ENCODE results near the gene DNAH9.

DNAH9 gene

GRCh38 chr17:11986942-11987329 is 388.7 kb downstream of the DNAH9 start:
- Histone ChIP-seq H3K9me3 (ENCODE audit: insufficient read depth, low read length, severe bottlenecking) (no peaks in the 10 kb centered on the region), H3K36me3 (ENCODE audit: insufficient read depth, low read length) (peaks cover 78% of the 10 kb centered on the region), H2AFZ (ENCODE audit: low read depth, low read length) (no peak overlapping the region), H3K4me3 (ENCODE audit: low read depth in 1 of 2, low read length in 2 of 2) (no peak overlapping the region), H3K27ac (ENCODE audit: low read length) (no peak overlapping the region), H3K9ac (ENCODE audit: low read depth, low read length) (no peak overlapping the region), H3K27me3 (ENCODE audit: insufficient read depth, low read length, poor library complexity) (no peaks in the 10 kb centered on the region), H3K4me1 (ENCODE audit: insufficient read depth, low read length) (no peaks in the 10 kb centered on the region), H4K20me1 (ENCODE audit: insufficient read depth, low read length) (no peaks in the 10 kb centered on the region), H3K79me2 (ENCODE audit: insufficient read depth, low read length) (no peaks in the 10 kb centered on the region), H3K4me2 (ENCODE audit: insufficient read depth, low read length) (no peak overlapping the region)
- peak; percentile 63 for TF ChIP-seq CTCF (IDR thresholded peaks at IDR 0.05; ENCODE audit: borderline replicate concordance, extremely low read depth, low read length, poor library complexity, severe bottlenecking)
- TF ChIP-seq EZH2 (IDR thresholded peaks at IDR 0.05; ENCODE audit: borderline replicate concordance, low read depth, low read length, severe bottlenecking) = no peak
- DNase-seq (no peak), ATAC-seq (ENCODE audit: insufficient read depth, low read depth) (0 out of 3 replicates have a peak, but pooled peaks have one; percentile 45)

- H3K4me2 ChIP-seq (ENCODE audit: insufficient read depth, low read length) = no peak overlapping the region
- H3K79me2 ChIP-seq (ENCODE audit: insufficient read depth, low read length) = peaks cover 4% of the 10 kb centered on the region; the same call in 1 of the 2 replicates
- H2AFZ ChIP-seq (ENCODE audit: low read depth, low read length) = no peak overlapping the region
- no peaks in the 10 kb centered on the region for H4K20me1 ChIP-seq (ENCODE audit: insufficient read depth, low read length)
- ATAC-seq (ENCODE audit: insufficient read depth, low read depth) (no peak), DNase-seq (no peak)
- H3K4me3 ChIP-seq (ENCODE audit: low read depth in 1 of 2, low read length in 2 of 2) = no peak overlapping the region
- no peaks in the 10 kb centered on the region for H3K27me3 ChIP-seq (ENCODE audit: insufficient read depth, low read length, poor library complexity)
- no peaks in the 10 kb centered on the region for H3K9me3 ChIP-seq (ENCODE audit: insufficient read depth, low read length, severe bottlenecking)
- peaks cover 58% of the 10 kb centered on the region for H3K36me3 ChIP-seq (ENCODE audit: insufficient read depth, low read length)
- no peak overlapping the region for H3K9ac ChIP-seq (ENCODE audit: low read depth, low read length)
- H3K4me1 ChIP-seq (ENCODE audit: insufficient read depth, low read length) = peaks cover 3% of the 10 kb centered on the region; the same call in 1 of the 2 replicates
- no peak overlapping the region for H3K27ac ChIP-seq (ENCODE audit: low read length)
- TF ChIP-seq CTCF (IDR thresholded peaks at IDR 0.05; ENCODE audit: borderline replicate concordance, extremely low read depth, low read length, poor library complexity, severe bottlenecking) (no peak), EZH2 (IDR thresholded peaks at IDR 0.05; ENCODE audit: borderline replicate concordance, low read depth, low read length, severe bottlenecking) (no peak)
These were observed 392.2 kb downstream of the DNAH9 start for GRCh38 chr17:11990363-11990983.

GRCh38 chr17:11991461-11991860 is 393.2 kb downstream of the DNAH9 start:
- Histone ChIP-seq H2AFZ (ENCODE audit: low read depth, low read length) (no peak overlapping the region), H3K4me3 (ENCODE audit: low read depth in 1 of 2, low read length in 2 of 2) (no peak overlapping the region), H3K9ac (ENCODE audit: low read depth, low read length) (no peak overlapping the region), H3K9me3 (ENCODE audit: insufficient read depth, low read length, severe bottlenecking) (no peaks in the 10 kb centered on the region), H3K36me3 (ENCODE audit: insufficient read depth, low read length) (peaks cover 51% of the 10 kb centered on the region), H4K20me1 (ENCODE audit: insufficient read depth, low read length) (no peaks in the 10 kb centered on the region), H3K4me1 (ENCODE audit: insufficient read depth, low read length) (peaks cover 12% of the 10 kb centered on the region), H3K27me3 (ENCODE audit: insufficient read depth, low read length, poor library complexity) (no peaks in the 10 kb centered on the region), H3K4me2 (ENCODE audit: insufficient read depth, low read length) (no peak overlapping the region), H3K27ac (ENCODE audit: low read length) (no peak overlapping the region), H3K79me2 (ENCODE audit: insufficient read depth, low read length) (peaks cover 13% of the 10 kb centered on the region)
- DNase-seq (no peak), ATAC-seq (ENCODE audit: insufficient read depth, low read depth) (no peak)
- TF ChIP-seq EZH2 (IDR thresholded peaks at IDR 0.05; ENCODE audit: borderline replicate concordance, low read depth, low read length, severe bottlenecking) (no peak), CTCF (IDR thresholded peaks at IDR 0.05; ENCODE audit: borderline replicate concordance, extremely low read depth, low read length, poor library complexity, severe bottlenecking) (no peak)

Data from DND-41 (cell line).